SK-N-SH (cell line): ENCODE measurements around the gene FLT4. TPM values are rescaled to one million over a fixed set of nuclear protein-coding genes. Genes with fewer than 3 reads are reported as not detected.
A peak's percentile ranks its signal among the peaks of the same experiment; 100 is the strongest.

Experiments
- CTCF ChIA-PET: fragments of 300-600, 350-600 bp; formaldehyde crosslinking; extraction: SDS; loops from one replicate; lab custom pipeline; 2021; lab: Yijun Ruan, JAX
- POLR2A ChIA-PET: fragments of 350-600 bp; sonication (Branson Sonifier 250); formaldehyde crosslinking; extraction: SDS; loops from one replicate; lab custom pipeline; 2020; ENCODE audit warnings: antibody characterized with exemption, inconsistent platforms; lab: Yijun Ruan, JAX
- DNase-seq: peaks from one replicate; pipeline ENCODE4 v3.0.0; 2012
- H2AFZ ChIP-seq: fragments of 200-600 bp; sonication (generic); 2 replicates; pipeline ENCODE4 v1.8.1; 2016; ENCODE audit warnings: antibody characterized with exemption, mild to moderate bottlenecking, low read depth
- H3F3A ChIP-seq: fragments of 200-600 bp; sonication (generic); replicated peaks from 2 replicates; pipeline ENCODE3; 2016; ENCODE audit warnings: antibody characterized with exemption, mild to moderate bottlenecking; ENCODE audit not compliant: insufficient read depth
- H3K27ac ChIP-seq, 2 experiments: fragments of 200-500 bp in 1 of 2; fragments of 200-600 bp in 1 of 2; sonication (Bioruptor generic) in 1 of 2; sonication (generic), shearing (Covaris generic) in 1 of 2; 2 replicates each; pipeline versions ENCODE4 v1.5.1 to v1.6.1; 2014 to 2016; ENCODE audit warnings: low read depth in 2 of 2, inconsistent platforms in 1 of 2, low read length in 1 of 2, mild to moderate bottlenecking in 1 of 2, mixed read lengths in 1 of 2
- H3K27me3 ChIP-seq: fragments of 200-600 bp; sonication (generic), shearing (Covaris generic); 2 replicates; pipeline ENCODE4 v1.6.1; 2016; ENCODE audit warnings: mixed run types; ENCODE audit not compliant: insufficient read depth
- H3K36me3 ChIP-seq, 2 experiments: fragments of 200-500 bp in 1 of 2; fragments of 200-600 bp in 1 of 2; sonication (Bioruptor generic) in 1 of 2; sonication (generic) in 1 of 2; replicated peaks in 1 of 2; 2 replicates each; pipeline versions ENCODE3 to v1.5.1; 2014 to 2016; ENCODE audit warnings: low read length in 1 of 2, mild to moderate bottlenecking in 1 of 2; ENCODE audit not compliant: insufficient read depth in 2 of 2, control insufficient read depth in 1 of 2
- H3K4me1 ChIP-seq, 2 experiments: fragments of 200-500 bp in 1 of 2; fragments of 200-600 bp in 1 of 2; sonication (Bioruptor generic) in 1 of 2; sonication (generic), shearing (Covaris generic) in 1 of 2; 2 replicates each; pipeline versions ENCODE4 v1.5.1 to v1.6.1; 2014 to 2016; ENCODE audit warnings: low read depth in 1 of 2, low read length in 1 of 2, mixed run types in 1 of 2; ENCODE audit not compliant: insufficient read depth in 2 of 2, control insufficient read depth in 1 of 2
- H3K4me2 ChIP-seq: fragments of 200-600 bp; sonication (generic), shearing (Covaris generic); 2 replicates; pipeline ENCODE4 v1.6.1; 2017; ENCODE audit warnings: mixed run types
- H3K4me3 ChIP-seq, 2 experiments: fragments of 200-500 bp in 1 of 2; fragments of 200-600 bp in 1 of 2; sonication (Bioruptor generic) in 1 of 2; sonication (generic), shearing (Covaris generic) in 1 of 2; 2 replicates each; pipeline versions ENCODE4 v1.5.1 to v1.8.1; 2014 to 2016; ENCODE audit warnings: low read depth in 2 of 2, inconsistent platforms in 1 of 2, low read length in 1 of 2, mild to moderate bottlenecking in 1 of 2, mixed read lengths in 1 of 2, moderate library complexity in 1 of 2
- H3K79me2 ChIP-seq: fragments of 200-600 bp; sonication (generic); 2 replicates; pipeline ENCODE4 v1.8.1; 2017; ENCODE audit warnings: mild to moderate bottlenecking; ENCODE audit not compliant: insufficient read depth
- H3K9ac ChIP-seq: fragments of 200-600 bp; sonication (generic); 2 replicates; pipeline ENCODE4 v1.6.1; 2017; ENCODE audit warnings: mixed run types
- H3K9me2 ChIP-seq: fragments of 200-600 bp; sonication (generic); 2 replicates; pipeline ENCODE4 v1.6.1; 2017; ENCODE audit warnings: mixed run types
- H3K9me3 ChIP-seq: fragments of 200-600 bp; sonication (generic); 2 replicates; pipeline ENCODE4 v1.6.1; 2017; ENCODE audit warnings: mixed run types, mild to moderate bottlenecking, moderate library complexity
- H4K20me1 ChIP-seq: fragments of 200-600 bp; sonication (generic); 2 replicates; pipeline ENCODE4 v1.6.1; 2017; ENCODE audit warnings: mild to moderate bottlenecking, mixed run types; ENCODE audit not compliant: insufficient read depth
- FOXJ3 ChIP-seq: sonication (generic); formaldehyde crosslinking; IDR thresholded peaks from 2 replicates; pipeline ENCODE4 v1.5.1; 2020; ENCODE audit warnings: mild to moderate bottlenecking, missing genetic modification reagents
- FOXM1 ChIP-seq: IDR thresholded peaks from 2 replicates; pipeline ENCODE4 v1.4.0; 2012; ENCODE audit warnings: low read depth, mild to moderate bottlenecking
- GATA2 ChIP-seq: sonication (generic); formaldehyde crosslinking; IDR thresholded peaks from 2 replicates; pipeline ENCODE4 v1.5.0; 2020; ENCODE audit warnings: mild to moderate bottlenecking, missing genetic modification reagents
- IRF3 ChIP-seq: fragments of 150-350 bp; IDR thresholded peaks from 2 replicates; pipeline ENCODE4 v1.6.1; 2016; ENCODE audit warnings: mild to moderate bottlenecking, low read depth, low read length
- MEF2A ChIP-seq: IDR thresholded peaks from 2 replicates; pipeline ENCODE4 v1.4.0; 2012; ENCODE audit warnings: low read depth, borderline replicate concordance
- MXI1 ChIP-seq: IDR thresholded peaks from 2 replicates; pipeline ENCODE4 v1.6.1; 2012; ENCODE audit warnings: mild to moderate bottlenecking, low read depth, low read length, improper control_type of control experiment
- POLR2AphosphoS5 ChIP-seq: IDR thresholded peaks from 2 replicates; pipeline ENCODE4 v1.6.1; 2012; ENCODE audit warnings: low read depth, low read length
- RCOR1 ChIP-seq: fragments of 150-350 bp; IDR thresholded peaks from 2 replicates; pipeline ENCODE4 v1.6.1; 2017; ENCODE audit warnings: antibody characterized with exemption, low read length
- RXRA ChIP-seq: IDR thresholded peaks from 2 replicates; pipeline ENCODE4 v1.4.0; 2012; ENCODE audit warnings: low read depth, mild to moderate bottlenecking, borderline replicate concordance
- SMC3 ChIP-seq: IDR thresholded peaks from 2 replicates; pipeline ENCODE4 v1.6.1; 2012; ENCODE audit warnings: low read depth, low read length, improper control_type of control experiment
- TCF12 ChIP-seq: IDR thresholded peaks from 2 replicates; pipeline ENCODE4 v1.4.0; 2012
- USF2 ChIP-seq: fragments of 150-350 bp; IDR thresholded peaks from 2 replicates; pipeline ENCODE4 v1.6.1; 2017; ENCODE audit warnings: antibody characterized with exemption, low read length, low read depth, borderline replicate concordance
- WGBS: methylation state at CpG from one replicate; pipeline ENCODE4 v1.1.6; 2017; ENCODE audit warnings: low lambda C conversion rate; 5-methylcytosine and 5-hydroxymethylcytosine counted together
- polyA plus RNA-seq, 3 experiments: library from polyadenylated mRNA; depleted of rRNA; stranded (reverse); fragments of >200 nt; gene quantifications; 2 replicates each; pipeline ENCODE4 v1.2.3, GENCODE V29; 2012

FLT4 gene
- polyA plus RNA-seq, 1 of the 3 experiments (the other 2 are of a cell fraction): 0.05 TPM

GRCh38 chr5:180590543-180591310 is 58.7 kb downstream of the FLT4 start (continued):
- no peak for TF ChIP-seq IRF3
- TF ChIP-seq MXI1: no peak

- H3K4me3 ChIP-seq: peak overlapping the region in 1 of 2 experiments; percentile 9; a peak in 1 of 4 replicates
- CTCF ChIA-PET: interaction anchor here (1.1 to 5.4 kb wide), 3 partner anchors 16 to 275 kb away, joined by 3 to 21 read pairs (median 4); no protein-coding TSS in a partner anchor
- no peaks in the 10 kb centered on the region for H3K9me2 ChIP-seq
- no peaks in the 10 kb centered on the region for H3K79me2 ChIP-seq
- no peaks in the 10 kb centered on the region for H3K9me3 ChIP-seq
- POLR2A ChIA-PET: no interaction called here
- H3K4me1 ChIP-seq: no peaks in the 10 kb centered on the region
- TF ChIP-seq RCOR1: no peak
- TF ChIP-seq MEF2A: no peak
- WGBS: 14% methylated on average over 10 of the region's 44 CpGs
- H3F3A ChIP-seq: no peaks in the 10 kb centered on the region
- peaks cover 53% of the 10 kb centered on the region; the same call in 1 of the 2 replicates for H3K27me3 ChIP-seq
- H3K9ac ChIP-seq: no peak overlapping the region
- H3K27ac ChIP-seq: no peak overlapping the region
- H2AFZ ChIP-seq: no peak overlapping the region
- no peaks in the 10 kb centered on the region for H3K36me3 ChIP-seq
- H3K4me2 ChIP-seq: peak overlapping the region; percentile 47; the same call in 1 of the 2 replicates
- no peaks in the 10 kb centered on the region for H4K20me1 ChIP-seq
- DNase-seq: peak; percentile 38
These were observed 59.4 kb downstream of the FLT4 start for GRCh38 chr5:180589771-180590542.

- DNase-seq: no peak
- no peak overlapping the region for H3K4me2 ChIP-seq
- no peaks in the 10 kb centered on the region for H3F3A ChIP-seq
- H3K79me2 ChIP-seq: no peaks in the 10 kb centered on the region
- ChIA-PET CTCF (interaction anchor here (0.9 kb wide), 1 partner anchor 19 kb away, joined by 3 read pairs; no protein-coding TSS in a partner anchor), POLR2A (no interaction called here)
- peaks cover 3% of the 10 kb centered on the region; the same call in 1 of the 2 replicates for H3K9me3 ChIP-seq
- H3K9ac ChIP-seq: no peak overlapping the region
- no peak overlapping the region for H3K4me3 ChIP-seq
- H3K36me3 ChIP-seq: no peaks in the 10 kb centered on the region
- H3K27me3 ChIP-seq: peaks cover 36% of the 10 kb centered on the region; the same call in 1 of the 2 replicates
- 85% methylated on average over 10 of the region's 10 CpGs for WGBS
- H2AFZ ChIP-seq: no peak overlapping the region
- TF ChIP-seq GATA2 (CRISPR knock-in tag): no peak
- no peak for TF ChIP-seq RXRA
- TF ChIP-seq SMC3: no peak
- TF ChIP-seq IRF3: no peak
- no peak for TF ChIP-seq FOXM1
- no peak for TF ChIP-seq TCF12
- no peak for TF ChIP-seq POLR2AphosphoS5
- no peak for TF ChIP-seq FOXJ3 (CRISPR knock-in tag)
- no peak for TF ChIP-seq USF2
- no peaks in the 10 kb centered on the region for H3K9me2 ChIP-seq
- no peaks in the 10 kb centered on the region for H3K4me1 ChIP-seq
- H4K20me1 ChIP-seq: no peaks in the 10 kb centered on the region
- no peak overlapping the region for H3K27ac ChIP-seq
These were observed 62.5 kb downstream of the FLT4 start for GRCh38 chr5:180586870-180587269.
